Large intestine (tissue), 3 donors: ENCODE results near the gene CSDE1. TPM values are rescaled to one million over a fixed set of nuclear protein-coding genes. Genes with fewer than 3 reads are reported as not detected.
"Not testable (repeated sequence)": the region's sequence is repeated elsewhere in the genome, so short reads cannot be mapped to it uniquely, and the experiment has no call there.

Experiments
- DNase-seq, 2 donors: peaks; one replicate each; pipeline versions ENCODE4 v3.0.0 to v3.0.0-alpha.2; 2013
- H3K27ac ChIP-seq: one replicate; pipeline ENCODE4 v1.5.1; 2013; ENCODE audit warnings: low read length
- H3K27me3 ChIP-seq: 2 replicates; pipeline ENCODE4 v1.6.1; 2013; ENCODE audit warnings: low read length; ENCODE audit not compliant: control insufficient read depth, insufficient read depth
- H3K36me3 ChIP-seq: 2 replicates; pipeline ENCODE4 v1.6.1; 2013; ENCODE audit warnings: low read length; ENCODE audit not compliant: control insufficient read depth, insufficient read depth
- H3K4me1 ChIP-seq: one replicate; pipeline ENCODE4 v1.6.1; 2013; ENCODE audit warnings: low read length; ENCODE audit not compliant: control insufficient read depth, insufficient read depth
- H3K4me3 ChIP-seq: one replicate; pipeline ENCODE4 v1.5.1; 2013; ENCODE audit warnings: low read length
- H3K9me3 ChIP-seq: one replicate; pipeline ENCODE4 v1.6.1; 2013; ENCODE audit warnings: mild to moderate bottlenecking, low read depth, low read length, moderate library complexity; ENCODE audit not compliant: control insufficient read depth
- WGBS: methylation state at CpG from one replicate; pipeline ENCODE4 v1.1.5; 2013; ENCODE audit warnings: low lambda C conversion rate; ENCODE audit not compliant: insufficient coverage; 5-methylcytosine and 5-hydroxymethylcytosine counted together
- polyA plus RNA-seq: library from polyadenylated mRNA; unstranded; fragments of 120-200 nt; gene quantifications from one replicate; pipeline ENCODE4 v1.2.1, GENCODE V29; 2013

Gene CSDE1
- polyA plus RNA-seq, 1 donor, result 331 TPM

- not testable (repeated sequence) for H3K27me3 ChIP-seq, H3K27ac ChIP-seq, H3K4me3 ChIP-seq, H3K9me3 ChIP-seq, H3K4me1 ChIP-seq, DNase-seq
- WGBS, result no CpG with 5 or more reads among the region's 4 CpGs
- peaks cover 32% of the 10 kb centered on the region for H3K36me3 ChIP-seq
These were observed 18.9 kb upstream of the CSDE1 start for GRCh38 chr1:114776726-114777125.

GRCh38 chr1:114771992-114772391 lies 14.2 kb upstream of the CSDE1 start:
- Histone ChIP-seq H3K9me3 (no peaks in the 10 kb centered on the region), H3K27ac (no peak overlapping the region), H3K36me3 (peaks cover 26% of the 10 kb centered on the region), H3K4me3 (no peak overlapping the region), H3K4me1 (no peaks in the 10 kb centered on the region), H3K27me3 (no peaks in the 10 kb centered on the region)
- no CpG with 5 or more reads among the region's 1 CpG for WGBS
- no peak for DNase-seq

- no peaks in the 10 kb centered on the region for H3K27me3 ChIP-seq
- H3K36me3 ChIP-seq, result peaks cover 24% of the 10 kb centered on the region
- no peaks in the 10 kb centered on the region for H3K4me1 ChIP-seq
- DNase-seq, result no peak
- no peaks in the 10 kb centered on the region for H3K9me3 ChIP-seq
- WGBS, result no CpG with 5 or more reads among the region's 1 CpG
- no peak overlapping the region for H3K27ac ChIP-seq
- no peak overlapping the region for H3K4me3 ChIP-seq
These were observed 13.2 kb upstream of the CSDE1 start for GRCh38 chr1:114770989-114771388.

GRCh38 chr1:114764689-114765088 lies 6.9 kb upstream of the CSDE1 start:
- no peak overlapping the region for H3K27ac ChIP-seq
- H3K27me3 ChIP-seq, result no peaks in the 10 kb centered on the region
- no CpG with 5 or more reads among the region's 4 CpGs for WGBS
- no peak for DNase-seq
- no peaks in the 10 kb centered on the region for H3K9me3 ChIP-seq
- H3K36me3 ChIP-seq, result no peaks in the 10 kb centered on the region
- H3K4me3 ChIP-seq, result no peak overlapping the region
- H3K4me1 ChIP-seq, result no peaks in the 10 kb centered on the region

- no peak for DNase-seq
- Histone ChIP-seq H3K9me3 (no peaks in the 10 kb centered on the region), H3K36me3 (no peaks in the 10 kb centered on the region)
These were observed 560 bp upstream of the CSDE1 start for GRCh38 chr1:114758256-114758832.

GRCh38 chr1:114756949-114757454 lies 782 bp downstream of the CSDE1 start:
- WGBS, result no CpG with 5 or more reads among the region's 17 CpGs
- H3K36me3 ChIP-seq, result no peaks in the 10 kb centered on the region
- peak overlapping the region; percentile 99 for H3K4me3 ChIP-seq
- peak overlapping the region; percentile 99 for H3K27ac ChIP-seq
- H3K9me3 ChIP-seq, result no peaks in the 10 kb centered on the region
- DNase-seq, result peak in 1 of 2 donors; percentile 18
- peaks cover 6% of the 10 kb centered on the region for H3K4me1 ChIP-seq
- no peaks in the 10 kb centered on the region for H3K27me3 ChIP-seq

More at GRCh38 chr1:114758256-114758832, 560 bp upstream of the CSDE1 start:
- Histone ChIP-seq H3K4me3 (peak overlapping the region; percentile 99), H3K27me3 (no peaks in the 10 kb centered on the region), H3K4me1 (peaks cover 6% of the 10 kb centered on the region), H3K27ac (peak overlapping the region; percentile 99)
- 59% methylated on average over 4 of the region's 6 CpGs for WGBS

- Histone ChIP-seq H3K9me3 (no peaks in the 10 kb centered on the region), H3K27me3 (no peaks in the 10 kb centered on the region), H3K27ac (peak overlapping the region; percentile 99), H3K4me1 (peaks cover 6% of the 10 kb centered on the region), H3K4me3 (peak overlapping the region; percentile 99), H3K36me3 (no peaks in the 10 kb centered on the region)
- peak in 1 of 2 donors; percentile 38 for DNase-seq
- 17% methylated on average over 5 of the region's 14 CpGs for WGBS
These were observed 1.5 kb downstream of the CSDE1 start for GRCh38 chr1:114756009-114756892.

GRCh38 chr1:114755006-114755931 lies 2.5 kb downstream of the CSDE1 start:
- no peaks in the 10 kb centered on the region for H3K27me3 ChIP-seq
- no peaks in the 10 kb centered on the region for H3K9me3 ChIP-seq
- peaks cover 6% of the 10 kb centered on the region for H3K4me1 ChIP-seq
- DNase-seq, result no peak
- peak overlapping the region; percentile 99 for H3K4me3 ChIP-seq
- peak overlapping the region; percentile 99 for H3K27ac ChIP-seq
- WGBS, result 57% methylated on average over 1 of the region's 7 CpGs
- H3K36me3 ChIP-seq, result peaks cover 3% of the 10 kb centered on the region

GRCh38 chr1:114753702-114754101 lies 4.1 kb downstream of the CSDE1 start:
- peaks cover 16% of the 10 kb centered on the region for H3K36me3 ChIP-seq
- no CpG with 5 or more reads among the region's 6 CpGs for WGBS
- not testable (repeated sequence) for H3K4me3 ChIP-seq, H3K9me3 ChIP-seq, DNase-seq, H3K4me1 ChIP-seq, H3K27me3 ChIP-seq, H3K27ac ChIP-seq

GRCh38 chr1:114753143-114753542 lies 4.6 kb downstream of the CSDE1 start:
- Histone ChIP-seq H3K4me3 (no peak overlapping the region), H3K36me3 (peaks cover 20% of the 10 kb centered on the region), H3K4me1 (peaks cover 6% of the 10 kb centered on the region), H3K9me3 (no peaks in the 10 kb centered on the region), H3K27ac (no peak overlapping the region), H3K27me3 (no peaks in the 10 kb centered on the region)
- 82% methylated on average over 2 of the region's 4 CpGs for WGBS
- DNase-seq, result no peak
